Lower leg skin (tissue), 3 donors: ENCODE results near the gene PPARA.

Experiments used
- POLR2A ChIP-seq, 2 donors: fragments of 450-650 bp; IDR thresholded peaks; one replicate each; pipeline ENCODE4 v1.6.1; 2016 to 2017; ENCODE audit warnings: antibody characterized with exemption in 2 of 2, mild to moderate bottlenecking in 1 of 2, moderate library complexity in 1 of 2
- TF ChIP-seq, protein P1 (sequence below), 3 donors: fragments of 450-650 bp; IDR thresholded peaks; one replicate each; pipeline ENCODE4 v1.5.1; 2016; ENCODE audit warnings: antibody characterized with exemption in 3 of 3, mild to moderate bottlenecking in 3 of 3, moderate library complexity in 2 of 3

DNA sequence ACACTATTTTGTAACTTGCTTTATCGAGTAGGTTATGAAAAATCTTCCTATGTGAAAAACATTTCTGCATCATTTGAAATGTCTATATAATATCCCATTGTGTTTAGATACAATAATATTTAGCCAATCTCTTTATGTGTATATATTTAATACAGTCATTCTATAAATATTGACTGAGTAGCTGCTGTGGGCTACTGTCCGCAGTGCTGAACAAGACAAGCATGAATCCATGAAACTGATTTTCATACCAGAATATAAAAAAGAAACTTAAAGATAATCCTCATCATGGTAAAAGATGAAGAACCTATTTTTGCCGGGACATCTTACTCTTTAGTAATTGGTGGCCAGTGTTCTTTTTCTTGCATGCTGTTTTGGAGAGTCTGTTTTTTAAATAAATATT, 3.6 kb downstream of the PPARA start:
- TF ChIP-seq, protein P1, sequence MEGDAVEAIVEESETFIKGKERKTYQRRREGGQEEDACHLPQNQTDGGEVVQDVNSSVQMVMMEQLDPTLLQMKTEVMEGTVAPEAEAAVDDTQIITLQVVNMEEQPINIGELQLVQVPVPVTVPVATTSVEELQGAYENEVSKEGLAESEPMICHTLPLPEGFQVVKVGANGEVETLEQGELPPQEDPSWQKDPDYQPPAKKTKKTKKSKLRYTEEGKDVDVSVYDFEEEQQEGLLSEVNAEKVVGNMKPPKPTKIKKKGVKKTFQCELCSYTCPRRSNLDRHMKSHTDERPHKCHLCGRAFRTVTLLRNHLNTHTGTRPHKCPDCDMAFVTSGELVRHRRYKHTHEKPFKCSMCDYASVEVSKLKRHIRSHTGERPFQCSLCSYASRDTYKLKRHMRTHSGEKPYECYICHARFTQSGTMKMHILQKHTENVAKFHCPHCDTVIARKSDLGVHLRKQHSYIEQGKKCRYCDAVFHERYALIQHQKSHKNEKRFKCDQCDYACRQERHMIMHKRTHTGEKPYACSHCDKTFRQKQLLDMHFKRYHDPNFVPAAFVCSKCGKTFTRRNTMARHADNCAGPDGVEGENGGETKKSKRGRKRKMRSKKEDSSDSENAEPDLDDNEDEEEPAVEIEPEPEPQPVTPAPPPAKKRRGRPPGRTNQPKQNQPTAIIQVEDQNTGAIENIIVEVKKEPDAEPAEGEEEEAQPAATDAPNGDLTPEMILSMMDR (IDR thresholded peaks at IDR 0.05): no peak
- no peak for TF ChIP-seq POLR2A (IDR thresholded peaks at IDR 0.05)
